HG02840 (cell line): Measurements from ENCODE around the gene GOLGA8T.
"Not testable (repeated sequence)": the region's sequence is repeated elsewhere in the genome, so short reads cannot be mapped to it uniquely, and the experiment has no call there.

ENCODE experiments used
- ATAC-seq: cut with Tn5 transposase; IDR thresholded peaks from one replicate; pipeline ENCODE4 v1.9.1; 2021; ENCODE audit warnings: mild to moderate bottlenecking, moderate library complexity, moderate number of reproducible peaks; ENCODE audit not compliant: unreplicated experiment, low FRiP score

The GOLGA8T gene

DNA sequence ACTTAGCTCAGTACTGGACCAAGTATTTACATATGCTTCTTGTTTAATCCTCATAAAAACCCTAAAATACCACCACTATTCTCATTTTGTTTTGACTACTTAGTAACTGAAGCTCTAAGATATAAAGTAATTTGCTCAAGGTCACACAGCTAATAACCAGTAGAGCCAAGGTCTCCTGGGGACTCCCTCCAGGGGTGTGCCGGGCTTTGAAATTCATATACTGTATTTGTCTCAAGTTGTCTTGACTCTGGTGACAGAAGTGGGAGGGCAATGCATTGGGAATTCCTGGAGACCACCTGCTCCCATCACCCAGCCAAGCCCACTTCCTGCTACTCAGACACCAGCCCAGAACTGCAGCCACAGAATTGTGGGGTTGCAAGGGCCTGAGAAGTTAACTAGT, 54.9 kb downstream of the GOLGA8T start:
- ATAC-seq = not testable (repeated sequence)

DNA sequence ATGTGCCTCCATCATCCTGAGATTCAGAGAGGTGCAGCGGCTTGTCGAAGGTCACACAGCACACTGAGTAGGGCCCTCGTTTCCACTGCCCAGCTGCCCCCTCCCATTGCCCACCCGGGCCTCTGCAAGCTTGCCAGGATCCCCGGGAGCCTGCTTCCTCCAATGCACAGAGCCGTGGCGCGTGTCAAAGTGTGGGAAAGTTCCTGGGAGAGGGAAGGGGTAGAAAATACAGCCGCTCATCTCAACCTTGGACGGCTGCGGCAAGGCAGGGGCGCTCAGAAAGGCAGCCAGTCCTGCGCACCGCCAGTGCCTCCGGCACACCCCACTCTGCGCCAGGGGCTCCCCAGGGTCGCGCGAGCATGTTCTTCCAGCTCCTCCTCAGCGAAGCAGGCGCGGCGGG, 56.3 kb downstream of the GOLGA8T start:
- not testable (repeated sequence) for ATAC-seq

DNA sequence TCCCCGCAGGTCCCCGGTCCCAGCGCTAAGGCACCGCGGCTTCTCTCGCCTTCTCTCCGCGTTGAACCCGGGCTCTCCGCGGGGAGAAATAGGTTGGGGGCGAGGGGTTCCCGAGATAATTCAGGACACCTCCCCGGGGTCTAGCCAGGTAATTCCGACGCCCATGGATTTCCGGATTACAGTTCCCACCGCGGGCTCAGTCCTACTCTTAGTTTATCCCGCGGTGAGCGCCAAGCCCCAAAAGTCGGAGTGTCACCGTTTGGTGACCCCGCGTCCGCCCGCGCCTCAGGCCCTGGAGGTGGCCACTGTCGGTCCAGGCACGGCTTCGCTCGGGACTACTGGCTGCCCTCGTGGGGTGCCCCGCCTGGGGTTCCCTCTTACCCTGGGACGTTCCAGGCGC, 56.8 kb downstream of the GOLGA8T start:
- not testable (repeated sequence) for ATAC-seq

DNA sequence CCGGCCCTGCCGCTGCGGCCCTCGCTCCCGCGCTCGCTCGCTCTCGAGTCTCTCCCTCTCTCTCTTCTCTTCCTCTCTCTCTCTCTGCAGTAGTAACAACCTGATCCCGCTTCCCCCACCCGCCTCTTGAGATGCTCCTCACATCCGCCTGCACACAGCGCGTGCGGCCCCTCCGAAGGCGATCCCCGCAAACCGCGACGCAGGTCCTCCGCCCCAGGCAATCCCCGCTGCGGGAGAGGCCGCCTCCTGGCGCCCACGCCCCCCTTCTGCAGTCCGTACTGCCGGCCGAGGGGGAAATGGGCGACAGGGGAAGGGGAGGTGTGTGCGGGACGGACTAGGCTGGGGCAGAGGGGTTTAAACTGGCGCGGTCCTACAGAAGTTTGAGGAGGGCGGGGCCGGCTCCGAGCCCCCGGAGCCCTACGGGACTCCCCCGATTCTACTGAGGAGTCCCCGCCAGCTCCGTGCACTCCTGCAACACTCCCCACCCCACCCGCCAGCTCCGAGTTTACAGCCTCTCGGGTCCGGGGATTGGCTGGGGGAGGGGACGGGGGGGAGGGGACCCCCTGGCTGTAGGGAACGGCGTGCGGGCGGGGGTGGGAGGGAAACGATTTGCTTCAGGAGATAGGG, 57.4 kb downstream of the GOLGA8T start:
- not testable (repeated sequence) for ATAC-seq

DNA sequence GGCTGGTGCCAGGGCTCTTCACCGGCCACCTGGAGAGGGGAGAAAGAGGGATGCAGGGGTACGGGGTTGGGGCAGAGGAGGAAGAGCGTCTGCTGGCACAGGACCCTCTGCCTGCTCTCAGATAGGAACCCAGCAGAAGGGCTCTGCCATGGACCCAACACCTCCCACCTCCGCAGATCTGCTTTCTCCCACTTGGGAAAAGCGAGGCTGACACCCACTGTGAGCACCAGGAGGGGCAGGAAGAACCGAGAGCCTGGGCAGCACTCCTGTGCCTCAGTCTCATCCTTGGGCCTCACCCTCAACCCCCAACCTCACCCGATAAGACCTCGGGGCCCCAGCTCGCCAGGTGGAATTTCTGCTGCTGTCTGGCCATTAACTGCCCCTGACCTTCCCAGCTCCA, 58.0 kb downstream of the GOLGA8T start:
- ATAC-seq = not testable (repeated sequence)
